Measurements from ENCODE around the gene ARL8B.
"Not testable (repeated sequence)": the region's sequence is repeated elsewhere in the genome, so short reads cannot be mapped to it uniquely, and the experiment has no call there.

ARL8B gene

DNA sequence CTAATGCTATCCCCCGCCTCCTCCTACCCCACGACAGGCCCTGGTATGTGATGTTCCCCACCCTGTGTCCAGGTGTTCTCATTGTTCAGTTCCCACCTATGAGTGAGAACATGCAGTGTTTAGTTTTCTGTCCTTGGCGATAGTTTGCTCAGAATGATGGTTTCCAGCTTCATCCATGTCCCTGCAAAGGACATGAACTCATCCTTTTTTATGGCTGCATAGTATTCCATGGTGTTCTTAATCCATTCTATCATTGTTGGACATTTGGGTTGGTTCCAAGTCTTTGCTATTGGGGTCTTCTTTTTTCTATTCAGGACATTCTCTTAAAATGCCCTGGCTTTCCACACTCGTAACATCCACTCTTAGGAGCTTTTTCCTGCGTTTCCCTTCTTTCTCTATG is 25.1 kb downstream of the ARL8B start:
- not testable (repeated sequence) for DNase-seq (ENCODE audit: low spot score)

DNA sequence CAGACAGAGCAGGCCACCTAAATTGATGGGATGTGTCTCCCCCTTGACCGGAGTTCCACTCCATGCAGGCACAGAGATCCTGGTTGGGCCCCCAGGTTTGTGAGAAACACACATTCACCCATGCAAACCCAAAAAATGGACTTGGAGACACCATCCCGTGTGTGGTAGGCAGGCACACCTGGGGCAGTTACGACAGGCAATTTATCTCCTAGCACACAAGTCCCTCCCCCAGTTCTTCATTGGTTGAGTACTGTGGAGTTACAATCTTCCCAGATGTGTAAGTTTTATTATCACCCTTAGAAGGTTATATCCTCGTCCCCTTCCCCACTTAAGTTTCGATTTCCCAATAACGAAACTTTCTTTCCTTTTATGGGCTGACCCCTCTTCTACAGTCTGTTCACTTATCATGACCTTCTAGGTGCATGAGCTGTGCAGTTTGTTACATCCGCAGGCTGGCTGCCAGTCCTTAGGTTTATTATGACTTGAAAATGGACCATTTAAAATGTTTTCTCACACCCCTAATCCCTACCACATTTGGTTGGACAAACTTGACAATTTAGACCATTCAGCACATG is 27.3 kb downstream of the ARL8B start:
- DNase-seq (ENCODE audit: low spot score): no peak

DNA sequence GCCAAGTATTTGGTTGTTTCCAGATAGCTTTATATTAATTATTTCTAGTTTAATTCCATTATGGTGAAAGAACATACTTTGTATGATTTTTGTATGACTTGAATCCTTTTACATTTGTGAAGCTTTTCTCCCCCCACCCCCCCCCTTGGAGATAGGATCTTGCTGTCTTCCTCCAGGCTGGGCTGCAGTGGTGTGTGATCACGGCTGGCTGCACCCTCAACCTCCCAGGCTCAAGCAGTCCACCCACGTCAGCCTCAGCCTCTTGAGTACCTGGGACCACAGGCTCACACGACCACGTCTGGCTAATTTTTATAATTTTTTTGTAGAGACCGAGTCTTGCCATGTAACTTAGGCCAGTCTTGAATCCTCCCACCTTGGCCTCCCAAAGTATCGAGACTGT is 29.5 kb downstream of the ARL8B start:
- DNase-seq (ENCODE audit: low spot score): no peak

DNA sequence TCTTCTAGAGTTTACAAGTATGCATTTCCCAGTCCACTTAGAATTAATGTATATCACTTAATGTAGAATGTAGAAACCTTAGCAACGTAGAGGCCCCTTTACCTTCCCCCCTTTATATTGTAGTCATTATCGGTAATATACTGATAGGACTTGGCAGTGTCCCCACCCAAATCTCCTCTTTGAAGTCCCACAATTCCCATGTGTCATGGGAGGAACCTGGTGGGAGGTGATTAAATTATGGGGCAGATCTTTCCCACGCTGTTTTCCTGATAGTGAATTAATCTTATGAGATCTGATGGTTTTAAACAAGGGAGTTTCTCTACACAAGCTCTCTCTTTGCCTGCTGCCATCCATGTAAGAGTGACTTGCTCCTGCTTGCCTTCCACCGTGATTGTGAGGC is 31.0 kb downstream of the ARL8B start:
- DNase-seq (ENCODE audit: low spot score): no peak

DNA sequence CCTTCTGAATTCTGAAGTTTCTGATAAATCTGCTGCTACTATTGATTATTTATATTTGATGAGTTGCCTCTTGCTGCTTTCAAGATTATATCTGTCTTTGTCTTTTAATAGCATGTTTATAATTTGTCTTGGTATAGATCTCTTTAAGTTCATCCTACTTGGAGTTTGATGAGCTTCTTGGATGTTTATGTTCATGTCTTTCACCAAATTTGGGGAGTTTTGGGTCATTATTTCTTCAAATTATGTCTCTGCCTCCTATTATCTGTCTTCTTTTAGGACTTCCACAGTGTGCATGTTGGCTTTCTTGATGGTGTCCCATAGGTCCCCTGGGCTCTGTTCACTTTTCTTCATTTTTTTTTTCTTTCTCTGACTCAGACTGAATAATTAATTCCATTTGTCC is 33.1 kb downstream of the ARL8B start:
- DNase-seq (ENCODE audit: low spot score): no peak

DNA sequence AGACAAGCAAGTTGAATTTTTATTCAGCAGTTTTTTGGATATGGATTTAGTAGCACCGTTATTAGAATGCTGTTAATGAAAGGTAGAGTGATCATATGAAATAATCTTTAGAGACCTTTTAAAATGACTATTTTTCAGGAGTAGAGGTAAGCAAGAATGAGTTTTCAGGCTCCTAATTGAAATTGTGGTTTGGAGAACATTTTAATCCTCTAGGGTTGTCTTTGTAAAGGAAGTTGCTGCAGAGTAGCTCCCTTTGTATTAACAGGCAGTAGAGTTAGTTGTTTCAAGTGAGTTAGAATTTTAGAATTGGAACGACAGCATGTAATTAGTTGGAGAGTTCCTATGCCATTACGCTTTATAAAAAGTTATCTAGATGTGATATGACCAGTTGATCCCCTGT is 38.2 kb downstream of the ARL8B start:
- DNase-seq (ENCODE audit: low spot score): no peak

DNA sequence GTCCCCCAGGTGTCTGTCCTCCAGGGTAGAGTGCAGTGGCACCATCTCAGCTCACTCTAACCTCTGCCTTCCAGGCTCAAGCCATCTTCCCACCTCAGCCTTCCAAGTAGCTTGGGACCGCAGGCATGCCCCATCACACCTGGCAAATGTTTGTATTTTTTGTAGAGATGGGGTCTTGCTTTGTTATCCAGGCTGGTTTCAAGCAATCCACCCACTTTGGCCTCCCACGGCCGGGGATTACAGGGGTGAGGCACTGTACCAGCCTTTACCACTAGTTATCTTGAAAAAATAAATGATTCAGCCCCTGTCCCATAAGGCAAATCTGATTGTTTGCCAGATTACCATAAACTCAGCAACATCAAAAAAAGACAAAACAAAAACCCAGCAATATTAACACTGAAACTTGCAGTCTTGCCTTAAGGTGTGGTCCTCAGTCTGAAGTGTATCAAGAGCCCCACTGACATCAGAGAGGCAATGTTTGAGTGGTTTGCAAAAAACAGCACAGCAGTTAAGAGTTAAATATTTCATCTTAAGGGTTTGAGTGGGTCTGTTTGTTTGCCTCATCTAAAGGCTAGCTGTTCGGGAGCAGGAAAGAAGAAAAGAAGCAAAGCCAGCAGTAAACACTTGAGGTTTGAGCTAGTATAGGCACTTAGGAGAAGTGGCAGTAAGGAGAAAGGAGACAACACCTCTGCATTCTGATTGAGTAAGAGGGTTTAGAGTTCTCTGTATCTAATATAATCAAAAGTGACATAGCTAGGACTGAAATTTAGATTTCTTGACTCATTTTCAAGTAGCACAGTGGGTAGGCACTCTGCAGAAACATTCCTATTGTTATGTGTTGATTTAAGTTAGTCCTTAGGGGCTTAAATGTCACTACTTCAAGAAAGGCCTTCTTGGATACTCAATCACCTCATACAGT is 39.1 kb downstream of the ARL8B start:
- no peak for DNase-seq (ENCODE audit: low spot score)

DNA sequence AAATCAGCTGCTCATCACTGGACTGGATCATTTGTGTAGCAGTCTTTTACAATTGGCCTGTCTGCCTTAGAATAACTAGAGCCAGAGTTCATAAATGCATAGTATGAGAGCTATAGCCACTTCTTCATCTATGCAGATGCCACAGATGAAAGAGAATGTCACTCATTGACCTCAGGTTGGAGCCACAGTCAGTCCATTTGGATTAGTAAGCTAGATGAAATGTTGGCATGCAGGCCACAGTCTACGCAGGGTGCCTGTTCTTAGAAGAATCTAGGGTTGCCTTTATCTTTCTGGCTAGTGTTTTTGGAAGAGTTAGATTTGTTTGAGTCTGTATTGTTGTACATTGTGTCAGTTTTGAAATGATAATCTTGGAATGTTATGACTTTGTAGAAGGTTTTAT is 40.0 kb downstream of the ARL8B start:
- peak; percentile 67 for DNase-seq (ENCODE audit: low spot score)

DNA sequence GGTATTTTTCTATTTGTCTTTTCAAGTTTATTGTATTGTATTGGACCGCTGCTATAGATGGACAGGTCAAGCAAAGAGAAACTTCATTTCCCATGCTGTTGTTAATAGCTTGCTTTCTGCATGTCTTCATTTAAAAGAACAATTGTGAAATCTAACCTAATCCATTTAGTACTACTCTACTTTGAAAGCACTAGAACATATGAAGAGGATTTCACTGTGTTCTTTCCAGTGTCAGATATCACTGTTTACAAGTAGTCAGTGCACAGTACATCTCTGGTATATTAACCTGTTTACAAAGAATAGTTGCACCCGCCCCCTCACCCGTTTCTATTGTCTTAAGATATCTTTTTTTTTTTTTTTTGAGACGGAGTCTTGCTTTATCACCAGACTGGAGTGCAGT is 43.6 kb downstream of the ARL8B start:
- DNase-seq (ENCODE audit: low spot score): no peak

DNA sequence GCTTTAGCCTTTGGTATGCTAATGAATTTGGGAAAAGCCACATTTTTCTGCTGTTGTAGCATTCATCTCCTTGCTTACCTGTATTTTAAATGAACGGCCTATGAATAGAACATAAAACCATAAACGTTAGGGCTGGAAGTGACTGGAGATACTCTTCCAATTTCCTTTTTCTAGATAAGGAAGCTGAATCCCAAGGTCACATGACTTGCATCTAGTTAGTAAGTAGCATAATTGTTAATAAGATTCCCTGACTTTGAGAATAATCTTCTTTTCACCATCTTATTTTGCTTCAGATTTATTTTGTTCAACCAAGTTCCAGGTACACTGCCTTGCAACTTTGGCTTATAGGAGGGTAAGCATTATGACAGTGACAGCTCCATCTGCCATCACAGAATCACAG is 44.8 kb downstream of the ARL8B start:
- DNase-seq (ENCODE audit: low spot score): no peak

DNA sequence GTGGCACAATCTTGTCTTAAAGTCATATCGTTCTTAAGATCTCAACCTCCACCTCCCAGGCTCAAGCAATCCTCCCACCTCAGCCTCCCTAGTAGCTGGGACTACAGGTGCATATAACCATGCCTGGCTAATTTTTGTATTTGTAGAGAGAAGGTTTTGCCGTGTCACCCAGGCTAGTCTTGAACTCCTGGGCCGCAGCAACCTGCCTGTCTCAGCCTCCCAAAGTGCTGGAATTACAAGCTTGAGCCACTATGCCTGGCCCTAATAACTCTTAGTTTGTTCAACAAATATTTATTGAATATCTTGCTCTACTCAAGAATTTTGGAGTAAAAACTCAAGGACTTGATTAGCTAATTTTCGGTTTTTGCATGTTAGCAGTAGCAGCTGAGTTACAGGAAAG is 46.0 kb downstream of the ARL8B start:
- no peak for DNase-seq (ENCODE audit: low spot score)

DNA sequence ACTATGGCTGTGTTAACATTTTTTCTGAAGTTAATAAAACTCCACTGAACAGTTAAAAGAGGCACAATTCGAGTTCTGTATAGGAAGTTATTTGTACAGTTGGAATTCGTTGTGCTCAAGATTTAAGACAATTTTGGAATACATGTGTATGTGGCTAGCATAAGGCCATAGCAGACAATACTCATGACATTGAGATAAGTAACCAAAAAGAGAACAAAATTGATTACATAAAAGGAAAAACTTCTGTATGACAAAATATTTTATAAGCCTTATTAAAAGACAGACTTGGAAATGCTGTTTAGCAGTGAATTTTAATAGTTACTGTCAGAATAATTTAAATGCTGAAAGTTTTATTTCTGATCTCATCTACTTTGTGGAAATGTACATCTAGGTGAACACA is 47.7 kb downstream of the ARL8B start:
- DNase-seq (ENCODE audit: low spot score): no peak

DNA sequence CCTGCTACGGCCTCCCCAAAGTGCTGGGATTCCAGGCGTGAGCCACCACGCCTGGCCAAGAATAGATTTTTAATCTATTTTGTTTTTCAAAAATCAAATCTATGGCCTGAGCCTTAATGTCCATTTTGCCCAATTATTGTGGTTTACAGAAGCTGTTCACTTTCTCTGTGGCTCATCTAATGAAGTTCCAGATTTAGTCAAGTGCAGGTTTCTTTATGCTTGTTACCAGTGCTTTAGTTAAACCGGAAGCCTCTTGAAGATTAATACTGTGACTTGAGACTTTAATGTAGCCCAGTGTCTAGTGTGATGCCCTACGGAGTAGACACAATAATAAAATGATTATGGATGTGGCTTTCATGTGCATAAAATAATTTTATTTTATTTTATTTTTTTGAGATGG is 48.9 kb downstream of the ARL8B start:
- DNase-seq (ENCODE audit: low spot score): no peak

DNA sequence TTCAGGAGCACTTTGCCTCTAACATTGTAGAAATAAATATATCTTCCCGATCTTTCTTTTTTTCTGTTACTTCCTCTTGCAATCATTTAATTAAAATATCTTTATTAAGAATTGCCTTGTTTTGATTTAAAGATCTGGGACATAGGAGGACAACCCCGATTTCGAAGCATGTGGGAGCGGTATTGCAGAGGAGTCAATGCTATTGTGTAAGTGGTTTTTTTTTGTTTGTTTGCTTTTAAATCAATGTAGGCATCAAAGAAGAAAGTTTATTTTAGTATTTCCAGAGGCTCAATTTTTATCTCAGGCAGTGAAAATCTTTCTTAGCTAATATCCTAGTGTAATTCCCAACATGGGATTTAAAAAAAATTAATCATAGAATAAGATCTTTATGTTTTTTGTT is 49.9 kb downstream of the ARL8B start:
- DNase-seq (ENCODE audit: low spot score): no peak

DNA sequence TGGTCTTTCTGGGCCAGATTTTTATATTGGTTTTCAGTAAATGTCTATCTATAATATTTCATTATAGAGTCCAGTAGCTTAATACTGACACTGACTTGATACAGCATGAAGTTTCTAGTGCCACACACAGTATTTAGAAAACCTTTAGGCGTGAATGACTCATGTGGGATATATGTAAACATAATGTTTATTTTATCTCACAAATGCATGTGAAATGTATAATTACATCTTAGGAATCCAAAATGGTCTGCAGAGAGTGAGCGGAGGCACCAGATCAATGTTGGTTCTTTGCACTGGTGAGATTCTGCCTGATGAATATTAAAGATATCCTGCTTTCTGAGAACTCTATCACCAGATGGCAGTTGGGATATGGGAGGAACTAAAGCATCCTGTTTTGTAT is 56.9 kb downstream of the ARL8B start:
- not testable (repeated sequence) for DNase-seq (ENCODE audit: low spot score)

DNA sequence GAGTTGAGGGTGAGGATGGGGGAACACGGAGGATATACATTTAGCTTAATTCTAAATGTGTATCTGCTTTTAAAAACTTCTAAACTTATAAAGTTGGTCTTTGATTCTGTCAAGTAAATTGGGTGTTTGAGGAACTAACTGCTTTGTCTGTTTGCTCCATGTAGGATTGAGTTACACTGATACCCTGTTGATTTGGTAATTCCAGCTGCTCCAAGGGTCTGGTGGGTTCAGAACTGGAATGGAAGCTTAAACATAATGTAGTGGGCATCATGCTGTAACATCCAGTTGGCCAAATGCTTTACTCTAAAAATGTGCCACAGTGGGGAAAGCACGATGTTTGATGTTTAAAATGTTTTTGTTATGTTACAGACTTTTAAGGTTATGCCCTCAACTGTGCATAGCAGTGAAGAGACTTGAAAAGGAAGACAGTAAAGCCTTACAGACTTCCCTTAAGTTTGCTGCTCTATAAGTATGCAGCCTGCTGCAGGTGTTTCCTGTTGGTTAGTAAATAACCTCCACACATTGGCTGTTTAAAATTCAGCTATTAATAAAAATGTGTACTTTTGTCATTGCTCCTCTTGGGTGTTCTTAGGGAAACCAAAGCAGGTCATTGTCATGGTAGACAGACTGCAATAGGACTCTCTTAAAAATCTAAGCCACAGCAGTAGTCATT is 59.5 kb downstream of the ARL8B start:
- no peak for DNase-seq (ENCODE audit: low spot score)

DNA sequence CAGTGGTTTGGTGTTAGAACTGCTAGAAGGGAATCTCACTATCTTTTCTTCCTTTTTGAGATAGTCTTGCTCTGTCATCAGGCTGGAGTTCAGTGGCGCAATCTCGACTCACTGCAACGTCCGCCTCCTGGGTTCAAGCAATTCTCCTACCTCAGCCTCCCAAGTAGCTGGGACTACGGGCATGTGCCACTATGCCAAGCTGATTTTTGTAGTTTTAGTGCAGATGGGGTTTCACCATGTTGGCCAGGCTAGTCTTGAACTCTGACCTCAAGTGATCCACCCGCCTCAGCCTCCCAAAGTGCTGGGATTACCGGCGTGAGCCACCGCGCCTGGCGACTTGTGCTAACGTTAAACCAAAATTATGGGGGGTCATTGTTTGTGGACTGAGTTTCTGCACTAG is 61.6 kb downstream of the ARL8B start:
- DNase-seq (ENCODE audit: low spot score): not testable (repeated sequence)

DNA sequence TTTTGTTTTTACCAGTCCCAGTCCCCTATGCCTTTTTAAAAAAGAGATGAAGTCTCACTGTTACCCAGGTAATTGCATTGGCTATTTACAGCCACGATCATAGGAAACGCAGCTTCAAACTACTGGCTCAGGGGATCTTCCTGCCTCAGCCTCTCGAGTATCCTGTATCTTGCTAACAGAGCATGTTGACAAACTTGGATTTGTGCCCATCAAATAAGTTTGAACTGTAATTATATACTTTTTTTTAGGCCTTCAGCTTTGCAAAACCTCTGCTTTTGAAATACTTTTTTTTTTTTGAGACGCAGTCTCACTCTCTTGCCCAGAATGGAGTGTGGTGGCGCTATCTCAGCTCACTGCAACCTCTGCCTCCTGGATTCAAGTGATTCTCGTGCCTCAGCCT is 62.4 kb downstream of the ARL8B start:
- no peak for DNase-seq (ENCODE audit: low spot score)

DNA sequence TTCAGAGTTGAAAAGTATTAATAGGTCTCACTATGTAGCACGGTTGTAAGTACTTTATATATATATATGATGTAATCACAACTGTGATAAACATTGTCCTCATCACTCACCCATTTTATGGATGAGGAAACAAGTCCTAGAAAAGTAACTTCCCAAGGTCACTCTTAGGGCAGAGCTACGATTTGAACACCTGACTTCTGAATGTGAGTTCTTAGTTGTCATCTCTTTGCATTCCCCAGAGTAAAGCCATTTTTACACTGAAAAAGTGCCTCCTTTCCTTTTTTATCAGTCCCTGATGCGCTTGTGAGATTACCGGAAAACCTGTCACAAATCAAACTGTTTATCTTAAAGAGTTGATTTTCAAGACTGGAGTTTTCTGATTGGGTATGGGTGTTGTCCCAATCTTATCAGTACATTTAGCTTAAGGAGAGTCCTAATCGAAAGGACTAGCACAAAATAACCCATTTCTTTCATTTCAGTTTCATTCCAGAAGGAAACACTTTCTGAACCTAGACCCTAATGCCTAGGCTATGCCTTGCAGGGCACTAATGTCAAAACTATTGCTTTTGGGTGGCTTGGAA is 63.1 kb downstream of the ARL8B start:
- no peak for DNase-seq (ENCODE audit: low spot score)

DNA sequence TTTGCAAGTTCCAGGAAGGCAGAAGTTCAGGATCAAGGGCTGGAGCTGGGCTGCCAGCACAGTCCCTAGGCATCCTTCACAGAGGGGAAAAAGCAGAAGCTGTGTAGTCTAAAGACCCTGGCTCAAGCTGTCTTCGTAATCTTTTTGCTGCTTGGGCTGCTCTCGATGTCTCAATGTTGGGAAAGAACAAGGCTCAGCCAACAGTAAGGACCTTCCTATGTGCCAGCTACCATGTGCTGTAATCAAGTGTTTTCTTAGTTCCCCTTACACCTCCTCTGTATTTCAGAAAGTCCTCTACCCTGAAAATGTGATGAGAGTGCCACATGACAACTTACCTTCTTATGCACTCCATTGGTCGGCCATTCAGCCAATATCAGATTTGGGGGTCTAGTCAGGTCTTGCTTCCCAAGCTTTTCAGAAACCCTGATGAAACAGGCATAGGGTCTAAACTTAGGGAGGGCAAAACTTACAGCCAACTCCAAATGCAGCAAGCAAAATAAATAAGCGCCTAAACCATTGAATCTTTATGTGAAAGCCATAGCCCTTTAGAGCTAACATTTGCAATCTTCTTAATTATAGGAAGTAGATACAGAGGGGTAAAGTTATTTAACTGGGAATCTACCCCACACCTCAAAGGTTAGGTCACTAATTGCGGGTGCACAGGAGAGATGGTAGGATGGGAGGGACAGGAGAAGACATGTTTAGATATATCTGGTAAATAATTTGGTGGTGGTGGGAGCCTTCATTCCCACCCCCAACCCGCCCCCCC is 64.2 kb downstream of the ARL8B start:
- DNase-seq (ENCODE audit: low spot score): no peak

DNA sequence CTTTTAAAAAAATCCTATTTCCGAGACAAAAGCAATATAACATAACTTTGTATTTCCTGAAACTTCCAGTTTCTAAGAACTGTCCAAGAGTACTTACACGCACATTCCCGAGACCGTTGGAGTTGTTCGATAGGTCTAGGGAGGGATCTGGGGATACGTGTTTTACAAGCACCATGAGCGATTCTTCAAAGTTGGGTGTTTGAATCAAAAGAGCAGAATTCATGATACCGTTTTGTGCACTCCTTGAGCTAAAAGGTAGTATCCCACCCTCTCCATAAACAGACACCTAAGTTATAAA is 64.7 kb downstream of the ARL8B start:
- peak; percentile 20 for DNase-seq (ENCODE audit: low spot score)

DNA sequence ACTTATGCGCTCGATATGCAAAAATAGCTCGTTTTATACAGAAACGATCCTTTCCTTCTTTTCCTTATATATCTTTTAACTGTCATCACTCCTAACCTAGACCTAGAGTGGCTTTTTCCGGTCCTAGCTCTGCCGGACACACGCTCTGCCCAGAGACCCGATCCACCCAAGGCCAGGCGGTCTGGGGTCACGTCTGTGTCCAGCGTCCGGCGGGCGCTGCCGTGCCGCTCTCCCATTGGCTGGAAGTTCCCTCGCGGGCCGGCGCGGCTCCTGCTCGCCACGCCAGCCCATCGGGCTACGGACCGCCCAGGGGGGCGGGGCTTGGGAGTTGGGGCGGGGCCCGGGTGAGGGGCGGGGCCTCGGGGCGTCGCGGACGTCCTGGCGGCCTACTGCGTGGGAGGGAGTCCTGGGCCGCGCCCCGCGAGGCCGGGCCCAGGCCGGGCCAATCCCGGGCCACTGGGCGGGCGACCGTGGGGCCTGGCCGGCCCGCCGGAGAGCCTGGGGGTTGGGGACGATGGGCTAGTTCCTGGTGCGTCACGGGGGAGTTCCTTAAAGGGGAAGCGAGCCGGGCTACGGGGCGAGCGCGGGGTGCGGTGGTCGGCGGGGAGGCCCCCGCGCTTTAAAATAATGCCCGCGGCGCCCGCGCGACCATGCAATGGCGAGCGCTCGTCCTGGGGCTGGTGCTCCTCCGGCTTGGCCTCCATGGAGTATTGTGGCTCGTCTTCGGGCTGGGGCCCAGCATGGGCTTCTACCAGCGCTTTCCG is 65.2 kb downstream of the ARL8B start, which contains the start of gene EDEM1:
Gene EDEM1, plus strand, starts transcription at position 552 of the 764 bp plus-strand sequence. Its CDS starts 99 bp downstream, at position 651.
- DNase-seq (ENCODE audit: low spot score): peak; percentile 99

Measured in AG08396 (cell line).